PFSK-1 (cell line): ENCODE results near the gene NSUN6.

Experiments used
- FOXP2 ChIP-seq: optimal IDR thresholded peaks from 2 replicates; pipeline ENCODE3; 2011; ENCODE audit warnings: borderline replicate concordance, control low read depth, inconsistent platforms; ENCODE audit not compliant: insufficient read depth; ENCODE audit errors: extremely low read length, extremely low read depth
- POLR2AphosphoS5 ChIP-seq: IDR thresholded peaks from 2 replicates; pipeline ENCODE4 v1.6.1; 2012; ENCODE audit warnings: low read depth, mild to moderate bottlenecking, control low read depth, low read length, moderate library complexity
- SIN3A ChIP-seq: IDR thresholded peaks from 2 replicates; pipeline ENCODE4 v1.6.1; 2012; ENCODE audit warnings: mild to moderate bottlenecking, low read length, moderate library complexity, borderline replicate concordance; ENCODE audit not compliant: insufficient read depth
- TAF1 ChIP-seq: IDR thresholded peaks from 2 replicates; pipeline ENCODE4 v1.6.1; 2012; ENCODE audit warnings: low read length, control low read depth, borderline replicate concordance; ENCODE audit not compliant: insufficient read depth
- TF ChIP-seq, protein P1 (sequence below), 2 experiments: IDR thresholded peaks; 2 replicates each; pipeline versions ENCODE4 v1.6.1 to v1.8.0; 2011 to 2012; ENCODE audit warnings: low read depth in 2 of 2, low read length in 2 of 2, control low read depth in 1 of 2, inconsistent platforms in 1 of 2, mild to moderate bottlenecking in 1 of 2, moderate library complexity in 1 of 2; ENCODE audit not compliant: insufficient read depth in 1 of 2

DNA sequence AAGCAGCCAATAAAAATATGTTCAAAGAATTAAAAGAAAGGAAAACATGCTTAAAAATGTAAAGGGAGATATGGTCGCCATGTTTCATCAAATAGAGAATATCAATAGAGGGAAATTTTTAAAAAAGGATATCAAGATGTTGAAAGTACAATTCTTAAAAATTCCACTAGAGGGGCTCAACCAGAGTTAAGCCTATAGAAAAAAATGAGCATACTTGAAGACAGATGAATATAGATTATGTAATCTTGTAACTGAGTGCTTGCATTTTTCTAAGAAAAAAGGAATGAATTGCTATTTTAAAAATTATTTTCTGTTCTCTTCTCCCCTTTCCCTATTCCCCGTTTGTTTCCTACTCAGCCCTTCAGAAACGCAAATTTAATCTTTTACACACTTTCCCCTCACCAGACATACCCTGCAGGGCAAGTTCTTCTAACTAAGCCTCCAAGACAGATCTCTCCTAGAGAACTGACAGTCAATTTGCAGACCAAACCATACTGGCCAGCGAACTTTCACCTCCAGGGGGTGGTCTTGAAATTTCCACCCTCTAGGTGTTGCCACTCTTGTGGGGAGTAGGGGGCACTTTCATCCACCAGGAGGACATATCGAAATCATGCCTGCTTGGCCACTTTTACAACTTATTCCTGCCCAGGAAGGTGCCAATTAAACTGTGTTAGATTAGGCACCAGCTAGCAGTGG is 67.7 kb downstream of the NSUN6 start:
- TF ChIP-seq SIN3A (no peak), POLR2AphosphoS5 (no peak), FOXP2 (no peak), TAF1 (no peak)
- TF ChIP-seq, protein P1, sequence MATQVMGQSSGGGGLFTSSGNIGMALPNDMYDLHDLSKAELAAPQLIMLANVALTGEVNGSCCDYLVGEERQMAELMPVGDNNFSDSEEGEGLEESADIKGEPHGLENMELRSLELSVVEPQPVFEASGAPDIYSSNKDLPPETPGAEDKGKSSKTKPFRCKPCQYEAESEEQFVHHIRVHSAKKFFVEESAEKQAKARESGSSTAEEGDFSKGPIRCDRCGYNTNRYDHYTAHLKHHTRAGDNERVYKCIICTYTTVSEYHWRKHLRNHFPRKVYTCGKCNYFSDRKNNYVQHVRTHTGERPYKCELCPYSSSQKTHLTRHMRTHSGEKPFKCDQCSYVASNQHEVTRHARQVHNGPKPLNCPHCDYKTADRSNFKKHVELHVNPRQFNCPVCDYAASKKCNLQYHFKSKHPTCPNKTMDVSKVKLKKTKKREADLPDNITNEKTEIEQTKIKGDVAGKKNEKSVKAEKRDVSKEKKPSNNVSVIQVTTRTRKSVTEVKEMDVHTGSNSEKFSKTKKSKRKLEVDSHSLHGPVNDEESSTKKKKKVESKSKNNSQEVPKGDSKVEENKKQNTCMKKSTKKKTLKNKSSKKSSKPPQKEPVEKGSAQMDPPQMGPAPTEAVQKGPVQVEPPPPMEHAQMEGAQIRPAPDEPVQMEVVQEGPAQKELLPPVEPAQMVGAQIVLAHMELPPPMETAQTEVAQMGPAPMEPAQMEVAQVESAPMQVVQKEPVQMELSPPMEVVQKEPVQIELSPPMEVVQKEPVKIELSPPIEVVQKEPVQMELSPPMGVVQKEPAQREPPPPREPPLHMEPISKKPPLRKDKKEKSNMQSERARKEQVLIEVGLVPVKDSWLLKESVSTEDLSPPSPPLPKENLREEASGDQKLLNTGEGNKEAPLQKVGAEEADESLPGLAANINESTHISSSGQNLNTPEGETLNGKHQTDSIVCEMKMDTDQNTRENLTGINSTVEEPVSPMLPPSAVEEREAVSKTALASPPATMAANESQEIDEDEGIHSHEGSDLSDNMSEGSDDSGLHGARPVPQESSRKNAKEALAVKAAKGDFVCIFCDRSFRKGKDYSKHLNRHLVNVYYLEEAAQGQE (IDR thresholded peaks at IDR 0.05; ENCODE audit: insufficient read depth in 1 of 2, low read depth in 2 of 2, low read length in 2 of 2) = no peak
